Body of pancreas (tissue), 4 donors: Measurements from ENCODE around the gene SNTG2.

ENCODE experiments used
- POLR2A ChIP-seq, 3 donors: fragments of 450-650 bp; IDR thresholded peaks; one replicate each; pipeline ENCODE4 v1.6.1; 2016; ENCODE audit warnings: antibody characterized with exemption in 3 of 3, mild to moderate bottlenecking in 2 of 3
- TF ChIP-seq, protein P1 (sequence below), 7 experiments: fragments of 450-650 bp in 4 of 7; fragments of 200-600 bp in 3 of 7; sonication (generic) in 3 of 7; IDR thresholded peaks; one replicate each; pipeline ENCODE4 v1.5.1; 2016 to 2019; ENCODE audit warnings: antibody characterized with exemption in 7 of 7

DNA sequence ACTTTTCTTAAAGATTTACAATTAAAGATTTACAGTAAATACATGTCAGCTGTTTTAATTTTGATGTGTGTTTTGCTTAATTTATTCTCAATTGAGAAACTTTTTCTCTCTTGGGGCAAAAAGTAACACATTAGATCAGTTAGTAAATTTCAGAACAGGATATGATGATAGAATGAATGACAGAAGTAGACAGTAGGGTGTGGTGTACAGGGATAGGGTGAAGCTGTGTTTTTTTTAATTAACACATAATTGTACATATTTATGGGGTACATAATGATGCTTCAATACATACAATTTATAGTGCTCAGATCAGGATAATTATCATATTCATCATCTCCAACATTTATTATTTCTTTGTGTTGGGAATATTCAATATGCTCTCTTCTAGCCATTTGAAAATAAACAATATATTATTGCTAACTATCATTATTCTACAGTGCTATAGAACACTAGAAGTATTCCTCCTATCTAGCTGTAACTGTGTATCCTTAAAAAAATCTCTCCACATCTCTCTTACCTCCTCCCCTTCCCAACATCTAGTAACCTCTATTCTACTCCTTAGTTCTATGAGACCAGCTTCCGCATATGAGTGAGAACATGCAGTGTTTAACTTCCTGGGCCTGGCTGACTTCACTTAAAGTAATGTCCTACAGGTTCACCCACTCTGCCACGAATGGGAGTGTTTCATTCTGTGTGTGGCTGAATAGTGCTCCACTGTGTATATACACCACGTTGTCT, 175.2 kb downstream of the SNTG2 start:
- TF ChIP-seq, protein P1, sequence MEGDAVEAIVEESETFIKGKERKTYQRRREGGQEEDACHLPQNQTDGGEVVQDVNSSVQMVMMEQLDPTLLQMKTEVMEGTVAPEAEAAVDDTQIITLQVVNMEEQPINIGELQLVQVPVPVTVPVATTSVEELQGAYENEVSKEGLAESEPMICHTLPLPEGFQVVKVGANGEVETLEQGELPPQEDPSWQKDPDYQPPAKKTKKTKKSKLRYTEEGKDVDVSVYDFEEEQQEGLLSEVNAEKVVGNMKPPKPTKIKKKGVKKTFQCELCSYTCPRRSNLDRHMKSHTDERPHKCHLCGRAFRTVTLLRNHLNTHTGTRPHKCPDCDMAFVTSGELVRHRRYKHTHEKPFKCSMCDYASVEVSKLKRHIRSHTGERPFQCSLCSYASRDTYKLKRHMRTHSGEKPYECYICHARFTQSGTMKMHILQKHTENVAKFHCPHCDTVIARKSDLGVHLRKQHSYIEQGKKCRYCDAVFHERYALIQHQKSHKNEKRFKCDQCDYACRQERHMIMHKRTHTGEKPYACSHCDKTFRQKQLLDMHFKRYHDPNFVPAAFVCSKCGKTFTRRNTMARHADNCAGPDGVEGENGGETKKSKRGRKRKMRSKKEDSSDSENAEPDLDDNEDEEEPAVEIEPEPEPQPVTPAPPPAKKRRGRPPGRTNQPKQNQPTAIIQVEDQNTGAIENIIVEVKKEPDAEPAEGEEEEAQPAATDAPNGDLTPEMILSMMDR (IDR thresholded peaks at IDR 0.05): no peak
- TF ChIP-seq POLR2A (IDR thresholded peaks at IDR 0.05): no peak
